HepG2 (cell line): ENCODE data around the gene STXBP2. TPM values are rescaled to one million over a fixed set of nuclear protein-coding genes. Genes with fewer than 3 reads are reported as not detected.

Source experiments
- ATAC-seq: fragments of 200-7000 bp; cut with Tn5 transposase; 3 replicates; pipeline ENCODE4 v1.9.1; 2020; ENCODE audit warnings: mild to moderate bottlenecking, moderate library complexity
- BruUV-seq: library from RNA; stranded (reverse); fragments of 400-500 nt; replicated peaks from 2 replicates; lab custom pipeline; 2021; lab: Mats Ljungman, UMichigan
- CTCF ChIA-PET: fragments of 300-600 bp; formaldehyde crosslinking; extraction: SDS; loops from one replicate; lab custom pipeline; 2021; ENCODE audit warnings: low total read pairs, inconsistent platforms, low intra/inter-chr PET ratio; lab: Yijun Ruan, JAX
- POLR2A ChIA-PET: fragments of 350-600 bp; sonication (Branson Sonifier 250); formaldehyde crosslinking; loops from one replicate; lab custom pipeline; 2020; ENCODE audit warnings: antibody characterized with exemption, inconsistent platforms; lab: Yijun Ruan, JAX
- DNase-seq: peaks from one replicate; pipeline ENCODE4 v3.0.0-alpha.2; 2015; ENCODE audit warnings: low spot score
- FAIRE-seq: peaks from 3 replicates; lab custom pipeline; 2011; peaks lifted over from hg19 to GRCh38; lab: Jason Lieb, UNC
- H2AFZ ChIP-seq: one replicate; pipeline ENCODE4 v1.6.1; 2011; ENCODE audit warnings: low read length, inconsistent platforms
- H3K27ac ChIP-seq: fragments of 300-600 bp; 3 replicates; pipeline ENCODE4 v1.8.0; 2011; ENCODE audit warnings: mixed run types, mild to moderate bottlenecking, mixed read lengths, low read length, inconsistent platforms; ENCODE audit not compliant: insufficient read depth; ENCODE audit errors: extremely low read length
- H3K27me3 ChIP-seq, 2 experiments: fragments of 200-600 bp in 1 of 2; 2 replicates in 1 of 2; 3 replicates in 1 of 2; pipeline versions ENCODE4 v1.6.0 to v1.8.0; 2011; ENCODE audit warnings: low read length in 2 of 2, mild to moderate bottlenecking in 2 of 2, moderate library complexity in 2 of 2, inconsistent platforms in 1 of 2; ENCODE audit not compliant: insufficient read depth in 2 of 2, control insufficient read depth in 1 of 2
- H3K36me3 ChIP-seq, 2 experiments: fragments of 200-600 bp in 1 of 2; replicated peaks in 1 of 2; 2 replicates in 1 of 2; 3 replicates in 1 of 2; pipeline versions ENCODE4 v1.5.1 to v1.8.0; 2011; ENCODE audit warnings: low read length in 2 of 2, inconsistent platforms in 1 of 2; ENCODE audit not compliant: insufficient read depth in 2 of 2, control insufficient read depth in 1 of 2
- H3K4me1 ChIP-seq: 2 replicates; pipeline ENCODE4 v1.5.1; 2012; ENCODE audit warnings: low read length, inconsistent platforms; ENCODE audit not compliant: insufficient read depth
- H3K4me2 ChIP-seq: 2 replicates; pipeline ENCODE4 v1.6.0; 2011; ENCODE audit warnings: low read depth, low read length, inconsistent platforms
- H3K4me3 ChIP-seq, 3 experiments: fragments of 200-600 bp in 1 of 3; sonication (generic), shearing (Covaris generic) in 1 of 3; replicated peaks in 1 of 3; 2 replicates each; pipeline ENCODE4 v1.5.1; 2011 to 2016; ENCODE audit warnings: low read length in 3 of 3, inconsistent platforms in 2 of 3, low read depth in 2 of 3, mild to moderate bottlenecking in 2 of 3, control low read depth in 1 of 3, mixed read lengths in 1 of 3; ENCODE audit not compliant: insufficient read depth in 1 of 3
- H3K79me2 ChIP-seq: one replicate; pipeline ENCODE4 v1.6.1; 2011; ENCODE audit warnings: low read length, inconsistent platforms; ENCODE audit not compliant: insufficient read depth
- H3K9ac ChIP-seq: 2 replicates; pipeline ENCODE4 v1.6.0; 2011; ENCODE audit warnings: mild to moderate bottlenecking, low read depth, low read length, inconsistent platforms; ENCODE audit not compliant: insufficient read depth
- H3K9me3 ChIP-seq: 2 replicates; pipeline ENCODE4 v1.5.1; 2012; ENCODE audit warnings: mild to moderate bottlenecking, low read length
- H4K20me1 ChIP-seq: 2 replicates; pipeline ENCODE4 v1.6.0; 2011; ENCODE audit warnings: inconsistent platforms, mild to moderate bottlenecking, low read length, moderate library complexity; ENCODE audit not compliant: insufficient read depth
- AGO2 ChIP-seq: fragments of 200-400 bp; formaldehyde crosslinking; optimal IDR thresholded peaks from 2 replicates; pipeline ENCODE3; 2017; ENCODE audit warnings: mild to moderate bottlenecking, low read depth, low read length, moderate library complexity
- BRCA1 ChIP-seq: sonication (generic); formaldehyde crosslinking; IDR thresholded peaks from 2 replicates; pipeline ENCODE4 v1.4.0; 2020; ENCODE audit warnings: missing genetic modification reagents
- HDAC6 ChIP-seq: fragments of 200-600 bp; sonication (generic); IDR thresholded peaks from 2 replicates; pipeline ENCODE4 v1.7.0; 2017; ENCODE audit warnings: mild to moderate bottlenecking, antibody characterized with exemption, low read length, low read depth
- HNRNPUL1 ChIP-seq: fragments of 200-400 bp; formaldehyde crosslinking; IDR thresholded peaks from 2 replicates; pipeline ENCODE4 v1.6.1; 2017; ENCODE audit warnings: low read depth, mild to moderate bottlenecking, low read length, moderate library complexity
- KLF16 ChIP-seq, 2 experiments: sonication (generic) in 1 of 2; formaldehyde crosslinking in 1 of 2; IDR thresholded peaks; 2 replicates each; pipeline versions ENCODE4 v1.6.1 to v1.8.0; 2016 to 2023; ENCODE audit warnings: missing genetic modification reagents in 2 of 2, missing compliant biosample characterization in 1 of 2
- KLF6 ChIP-seq: IDR thresholded peaks from 2 replicates; pipeline ENCODE4 v1.8.0; 2016; ENCODE audit warnings: missing biosample characterization, missing genetic modification reagents
- PHB2 ChIP-seq: fragments of 450-650 bp; IDR thresholded peaks from 2 replicates; pipeline ENCODE4 v1.6.1; 2018; ENCODE audit not compliant: partially characterized antibody
- RBAK ChIP-seq: sonication (generic); formaldehyde crosslinking; IDR thresholded peaks from 2 replicates; pipeline ENCODE4 v1.5.1; 2020; ENCODE audit warnings: mild to moderate bottlenecking, missing genetic modification reagents
- SMAD9 ChIP-seq: sonication (generic); formaldehyde crosslinking; IDR thresholded peaks from 2 replicates; pipeline ENCODE4 v1.5.1; 2020; ENCODE audit warnings: mild to moderate bottlenecking, missing genetic modification reagents
- SNAPC2 ChIP-seq: sonication (generic); formaldehyde crosslinking; IDR thresholded peaks from 2 replicates; pipeline ENCODE4 v1.8.1; 2022; ENCODE audit warnings: mild to moderate bottlenecking, missing genetic modification reagents
- YEATS4 ChIP-seq: sonication (generic); formaldehyde crosslinking; IDR thresholded peaks from 2 replicates; pipeline ENCODE4 v1.4.0; 2020; ENCODE audit warnings: missing genetic modification reagents, borderline replicate concordance
- ZNF296 ChIP-seq: sonication (generic); formaldehyde crosslinking; conservative IDR thresholded peaks from 2 replicates; pipeline ENCODE4 v1.5.0; 2020; ENCODE audit warnings: mild to moderate bottlenecking, missing genetic modification reagents
- WGBS: methylation state at CpG from one replicate; pipeline ENCODE4 v1.1.6; 2017; ENCODE audit warnings: low lambda C conversion rate; 5-methylcytosine and 5-hydroxymethylcytosine counted together
- in situ Hi-C: cut with HindIII; loops from 2 replicates; pipeline ENCODE4 v1.10.0; 2017; ENCODE audit warnings: low pct_unique_long_range_greater_than_20kb; ENCODE audit not compliant: extremely low pct_ligation_motif_present
- intact Hi-C: fragments of 100-400 bp; cut with micrococcal nuclease; formaldehyde crosslinking; loops from one replicate; pipeline ENCODE4 v1.10.0; 2022; ENCODE audit not compliant: unreplicated experiment
- polyA plus RNA-seq, 8 experiments: library from polyadenylated mRNA; depleted of rRNA in 3 of 8; stranded (reverse) in 7 of 8; unstranded in 1 of 8; fragments of >200 nt; fragmentation: Illumina TruSeq in 4 of 8; extraction: Trizol in 4 of 8; gene quantifications; 2 replicates each; pipeline versions ENCODE4 v1.2.1 to v1.2.3, GENCODE V29; 2011 to 2016; ENCODE audit warnings: low read depth in 4 of 8, missing spikeins in 1 of 8, mixed read lengths in 1 of 8; ENCODE audit not compliant: insufficient read depth in 1 of 8
- total RNA-seq, 5 experiments: library from RNA; depleted of rRNA; stranded (reverse); fragments of >200 nt; fragmentation: Illumina TruSeq; extraction: Trizol; gene quantifications; 2 replicates each; pipeline ENCODE4 v1.2.3, GENCODE V29; 2016; ENCODE audit warnings: low read depth in 1 of 5
- TF ChIP-seq, protein P1 (sequence below): sonication (generic); formaldehyde crosslinking; IDR thresholded peaks from 2 replicates; pipeline ENCODE4 v1.8.0; 2022; ENCODE audit warnings: missing genetic modification reagents, mild to moderate bottlenecking, moderate library complexity, borderline replicate concordance
- TF ChIP-seq, protein P2 (sequence below): sonication (generic); formaldehyde crosslinking; conservative IDR thresholded peaks from 2 replicates; pipeline ENCODE4 v1.5.0; 2020; ENCODE audit warnings: missing genetic modification reagents
- TF ChIP-seq, protein P3 (sequence below): IDR thresholded peaks from 2 replicates; pipeline ENCODE4 v1.6.1; 2016
- TF ChIP-seq, protein P4 (sequence below): IDR thresholded peaks from 2 replicates; pipeline ENCODE4 v1.6.1; 2016; ENCODE audit warnings: missing genetic modification reagents, missing compliant biosample characterization
- TF ChIP-seq, protein P5 (sequence below): sonication (generic); formaldehyde crosslinking; conservative IDR thresholded peaks from 2 replicates; pipeline ENCODE4 v1.8.0; 2022; ENCODE audit warnings: mild to moderate bottlenecking, moderate library complexity, missing genetic modification reagents

STXBP2 gene
- total and polyA plus RNA-seq, 2 of the 13 experiments (the other 11 are each of a cell fraction or from before 2014, with no cell fraction given): 22.8 to 40.1 TPM

DNA sequence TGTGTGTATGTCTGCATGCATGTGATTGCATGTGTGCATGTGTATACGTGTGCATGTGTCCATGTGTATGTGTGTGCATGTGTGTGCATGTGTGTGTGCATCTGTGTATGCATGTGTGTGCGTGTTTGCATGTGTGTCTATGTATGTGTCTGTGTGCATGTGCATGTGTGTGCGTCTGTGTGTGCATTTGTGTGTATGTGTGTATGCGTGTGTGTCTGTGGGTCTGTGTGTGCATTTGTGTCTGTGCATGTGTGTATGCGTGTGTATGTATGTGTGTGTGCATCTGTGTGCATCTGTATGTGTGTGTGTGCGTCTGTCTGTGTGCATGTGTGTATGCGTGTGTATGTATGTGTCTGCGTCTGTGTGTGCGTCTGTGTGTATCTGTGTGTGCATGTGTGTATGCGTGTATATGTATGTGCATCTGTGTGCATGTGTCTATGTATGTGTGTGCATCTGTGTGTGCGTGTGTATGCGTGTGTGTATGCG, 3.0 kb downstream of the STXBP2 start (continued):
- TF ChIP-seq KLF16 (CRISPR knock-in tag; IDR thresholded peaks at IDR 0.05) (peak in 1 of 2 experiments; percentile 62; a peak in 1 of 4 replicates), ZNF296 (CRISPR knock-in tag) (no peak), YEATS4 (CRISPR knock-in tag) (no peak), RBAK (CRISPR knock-in tag) (no peak)
- TF ChIP-seq, protein P1, sequence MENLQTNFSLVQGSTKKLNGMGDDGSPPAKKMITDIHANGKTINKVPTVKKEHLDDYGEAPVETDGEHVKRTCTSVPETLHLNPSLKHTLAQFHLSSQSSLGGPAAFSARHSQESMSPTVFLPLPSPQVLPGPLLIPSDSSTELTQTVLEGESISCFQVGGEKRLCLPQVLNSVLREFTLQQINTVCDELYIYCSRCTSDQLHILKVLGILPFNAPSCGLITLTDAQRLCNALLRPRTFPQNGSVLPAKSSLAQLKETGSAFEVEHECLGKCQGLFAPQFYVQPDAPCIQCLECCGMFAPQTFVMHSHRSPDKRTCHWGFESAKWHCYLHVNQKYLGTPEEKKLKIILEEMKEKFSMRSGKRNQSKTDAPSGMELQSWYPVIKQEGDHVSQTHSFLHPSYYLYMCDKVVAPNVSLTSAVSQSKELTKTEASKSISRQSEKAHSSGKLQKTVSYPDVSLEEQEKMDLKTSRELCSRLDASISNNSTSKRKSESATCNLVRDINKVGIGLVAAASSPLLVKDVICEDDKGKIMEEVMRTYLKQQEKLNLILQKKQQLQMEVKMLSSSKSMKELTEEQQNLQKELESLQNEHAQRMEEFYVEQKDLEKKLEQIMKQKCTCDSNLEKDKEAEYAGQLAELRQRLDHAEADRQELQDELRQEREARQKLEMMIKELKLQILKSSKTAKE: no peak
- TF ChIP-seq, protein P2, sequence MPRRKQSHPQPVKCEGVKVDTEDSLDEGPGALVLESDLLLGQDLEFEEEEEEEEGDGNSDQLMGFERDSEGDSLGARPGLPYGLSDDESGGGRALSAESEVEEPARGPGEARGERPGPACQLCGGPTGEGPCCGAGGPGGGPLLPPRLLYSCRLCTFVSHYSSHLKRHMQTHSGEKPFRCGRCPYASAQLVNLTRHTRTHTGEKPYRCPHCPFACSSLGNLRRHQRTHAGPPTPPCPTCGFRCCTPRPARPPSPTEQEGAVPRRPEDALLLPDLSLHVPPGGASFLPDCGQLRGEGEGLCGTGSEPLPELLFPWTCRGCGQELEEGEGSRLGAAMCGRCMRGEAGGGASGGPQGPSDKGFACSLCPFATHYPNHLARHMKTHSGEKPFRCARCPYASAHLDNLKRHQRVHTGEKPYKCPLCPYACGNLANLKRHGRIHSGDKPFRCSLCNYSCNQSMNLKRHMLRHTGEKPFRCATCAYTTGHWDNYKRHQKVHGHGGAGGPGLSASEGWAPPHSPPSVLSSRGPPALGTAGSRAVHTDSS (CRISPR knock-in tag): no peak
- TF ChIP-seq, protein P3, sequence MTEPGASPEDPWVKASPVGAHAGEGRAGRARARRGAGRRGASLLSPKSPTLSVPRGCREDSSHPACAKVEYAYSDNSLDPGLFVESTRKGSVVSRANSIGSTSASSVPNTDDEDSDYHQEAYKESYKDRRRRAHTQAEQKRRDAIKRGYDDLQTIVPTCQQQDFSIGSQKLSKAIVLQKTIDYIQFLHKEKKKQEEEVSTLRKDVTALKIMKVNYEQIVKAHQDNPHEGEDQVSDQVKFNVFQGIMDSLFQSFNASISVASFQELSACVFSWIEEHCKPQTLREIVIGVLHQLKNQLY (CRISPR knock-in tag): no peak
- TF ChIP-seq, all 625 proteins: peak for 5

DNA sequence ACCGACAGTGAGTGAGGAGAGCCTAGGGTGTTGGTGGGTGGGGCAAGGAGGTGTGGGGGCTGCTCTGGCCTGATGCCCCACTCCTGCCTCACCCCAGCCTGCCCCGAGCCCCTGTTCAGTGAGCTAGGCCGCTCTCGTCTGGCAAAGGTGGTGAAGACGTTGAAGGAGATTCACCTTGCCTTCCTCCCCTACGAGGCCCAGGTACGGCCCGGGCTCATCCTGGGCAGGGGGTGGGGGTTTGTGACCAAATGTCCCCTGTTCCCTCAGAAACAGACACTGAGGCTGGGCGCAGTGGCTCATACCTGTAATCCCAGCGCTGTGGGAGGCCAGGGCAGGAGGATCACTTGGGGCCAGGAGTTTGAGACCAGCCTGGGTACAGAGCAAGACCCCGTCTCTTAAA, 3.9 kb downstream of the STXBP2 start:
- CTCF ChIA-PET: no interaction called here
- TF ChIP-seq BRCA1 (CRISPR knock-in tag) (no peak), SNAPC2 (CRISPR knock-in tag) (no peak), SMAD9 (CRISPR knock-in tag) (no peak), HNRNPUL1 (no peak), HDAC6 (no peak), PHB2 (no peak), KLF6 (CRISPR knock-in tag) (no peak), AGO2 (no peak)
- TF ChIP-seq, protein P4, sequence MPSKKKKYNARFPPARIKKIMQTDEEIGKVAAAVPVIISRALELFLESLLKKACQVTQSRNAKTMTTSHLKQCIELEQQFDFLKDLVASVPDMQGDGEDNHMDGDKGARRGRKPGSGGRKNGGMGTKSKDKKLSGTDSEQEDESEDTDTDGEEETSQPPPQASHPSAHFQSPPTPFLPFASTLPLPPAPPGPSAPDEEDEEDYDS (CRISPR knock-in tag): no peak
- TF ChIP-seq, protein P5, sequence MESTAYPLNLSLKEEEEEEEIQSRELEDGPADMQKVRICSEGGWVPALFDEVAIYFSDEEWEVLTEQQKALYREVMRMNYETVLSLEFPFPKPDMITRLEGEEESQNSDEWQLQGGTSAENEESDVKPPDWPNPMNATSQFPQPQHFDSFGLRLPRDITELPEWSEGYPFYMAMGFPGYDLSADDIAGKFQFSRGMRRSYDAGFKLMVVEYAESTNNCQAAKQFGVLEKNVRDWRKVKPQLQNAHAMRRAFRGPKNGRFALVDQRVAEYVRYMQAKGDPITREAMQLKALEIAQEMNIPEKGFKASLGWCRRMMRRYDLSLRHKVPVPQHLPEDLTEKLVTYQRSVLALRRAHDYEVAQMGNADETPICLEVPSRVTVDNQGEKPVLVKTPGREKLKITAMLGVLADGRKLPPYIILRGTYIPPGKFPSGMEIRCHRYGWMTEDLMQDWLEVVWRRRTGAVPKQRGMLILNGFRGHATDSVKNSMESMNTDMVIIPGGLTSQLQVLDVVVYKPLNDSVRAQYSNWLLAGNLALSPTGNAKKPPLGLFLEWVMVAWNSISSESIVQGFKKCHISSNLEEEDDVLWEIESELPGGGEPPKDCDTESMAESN: no peak

More for the DNA sequence above, 3.9 kb downstream of the STXBP2 start:
- Histone ChIP-seq H2AFZ (no peak overlapping the region), H3K9ac (no peak overlapping the region), H3K9me3 (no peaks in the 10 kb centered on the region), H3K36me3 (no peaks in the 10 kb centered on the region; a peak in 1 of 5 replicates), H3K4me2 (no peak overlapping the region), H4K20me1 (no peaks in the 10 kb centered on the region; the same call in 1 of the 2 replicates), H3K27ac (no peak overlapping the region), H3K4me1 (peaks cover 18% of the 10 kb centered on the region), H3K27me3 (no peaks in the 10 kb centered on the region; a peak in 1 of 5 replicates), H3K79me2 (peaks cover 7% of the 10 kb centered on the region), H3K4me3 (no peak overlapping the region)
- FAIRE-seq: no peak
- 98% methylated on average over 9 of the region's 11 CpGs for WGBS
- in situ Hi-C loops (no loop called here), intact Hi-C loops (no loop called here)
- DNase-seq: no peak
- POLR2A ChIA-PET: interaction anchor here (1.0 to 1.2 kb wide), 2 partner anchors 11 to 45 kb away, joined by 4 to 5 read pairs; partner anchors contain the start of gene CAMSAP3
- no TSS peak for BruUV-seq
- no peak for ATAC-seq
